Motor neuron (in vitro differentiated cells): ENCODE results near the gene EGFLAM. TPM values are rescaled to one million over a fixed set of nuclear protein-coding genes. Genes with fewer than 3 reads are reported as not detected.
"Not testable (repeated sequence)": the region's sequence is repeated elsewhere in the genome, so short reads cannot be mapped to it uniquely, and the experiment has no call there.

Source experiments
- ATAC-seq, 8 experiments: fragments of 200-7000 bp; cut with Tn5 transposase; replicated peaks in 6 of 8; 2 replicates each; pipeline ENCODE4 v1.8.0; 2021; ENCODE audit warnings: mild to moderate bottlenecking in 8 of 8, moderate library complexity in 8 of 8
- H3K27ac ChIP-seq, 2 donors: fragments of 250-450 bp; sonication (Bioruptor Pico); 2 replicates each; pipeline ENCODE4 v1.9.0; 2021; ENCODE audit warnings: antibody characterized with exemption in 2 of 2, mild to moderate bottlenecking in 2 of 2, moderate library complexity in 1 of 2
- H3K4me1 ChIP-seq, 2 donors: fragments of 250-450 bp; sonication (Bioruptor Pico); replicated peaks in 1 of 2; 2 replicates each; pipeline ENCODE4 v1.6.1; 2021; ENCODE audit warnings: antibody characterized with exemption in 2 of 2, mild to moderate bottlenecking in 2 of 2, moderate library complexity in 1 of 2
- H3K4me3 ChIP-seq, 5 donors: fragments of 250-450 bp; sonication (Bioruptor Pico); 2 replicates each; pipeline ENCODE4 v1.9.0; 2021; ENCODE audit warnings: antibody characterized with exemption in 5 of 5, mild to moderate bottlenecking in 5 of 5, moderate library complexity in 4 of 5
- WGBS, 10 experiments: fragments of 450-650 bp; shearing (Covaris generic); methylation state at CpG; one replicate each; pipeline ENCODE4 v1.0.0; 2022; 5-methylcytosine and 5-hydroxymethylcytosine counted together
- in situ Hi-C, 9 experiments: fragments of 400-800 bp; cut with MboI; loops; one replicate each; pipeline ENCODE4 v1.15.0; 2021; ENCODE audit warnings: low sequenced_read_pairs in 9 of 9, low pct_unique_long_range_greater_than_20kb in 2 of 9; ENCODE audit not compliant: unreplicated experiment in 9 of 9
- total RNA-seq, 8 experiments: library from RNA; unstranded; fragments of 300-600 nt; gene quantifications; 2 replicates each; pipeline versions ENCODE4 v1.2.3 to v1.2.4, GENCODE V29; 2022

Gene EGFLAM
- total RNA-seq, 8 experiments from 2014 or later = 0.65 to 30.2 (median 1.6) TPM

GRCh38 chr5:38400365-38400764 lies 142.0 kb downstream of the EGFLAM start:
- in situ Hi-C loops = loop anchor here in 1 of 9 experiments (25.0 kb wide), 1 partner anchor 188 kb away; no protein-coding TSS in a partner anchor
- Histone ChIP-seq H3K4me1 (no peaks in the 10 kb centered on the region), H3K27ac (no peak overlapping the region), H3K4me3 (no peak overlapping the region)
- ATAC-seq = no peak
- WGBS, 10 experiments = 38 to 100% (median 87%) methylated on average over 1 to 2 of the region's 2 CpGs; no CpG with 5 or more reads in 2 of the 10 experiments

DNA sequence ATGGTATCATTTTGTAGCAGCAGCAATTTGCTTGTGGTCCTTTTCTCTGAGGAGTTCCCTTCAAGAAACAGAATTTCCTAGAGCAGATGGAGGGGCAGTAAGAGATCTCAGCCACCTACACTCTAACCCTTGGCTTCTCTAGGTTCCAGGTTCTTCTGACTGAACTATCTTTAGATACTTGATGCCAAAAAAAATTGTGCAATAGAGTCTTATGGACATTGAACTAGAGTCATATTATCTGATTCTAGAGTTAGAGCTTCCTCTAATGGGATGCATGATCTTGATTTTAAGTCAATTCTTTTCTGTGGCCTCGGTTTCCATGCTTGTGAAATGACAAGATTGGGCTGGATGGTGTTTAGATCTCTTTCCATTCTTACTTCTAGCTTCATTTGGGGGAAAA lies 142.8 kb downstream of the EGFLAM start:
- in situ Hi-C loops = loop anchor here in 1 of 9 experiments (25.0 kb wide), 1 partner anchor 189 kb away; no protein-coding TSS in a partner anchor
- H3K27ac ChIP-seq = no peak overlapping the region
- no peak overlapping the region for H3K4me3 ChIP-seq
- no peak for ATAC-seq
- 20 to 64% (median 29%) methylated on average over 1 of the region's 1 CpG; no CpG with 5 or more reads in 5 of the 10 experiments for WGBS, 10 experiments
- no peaks in the 10 kb centered on the region for H3K4me1 ChIP-seq

GRCh38 chr5:38403406-38403805 lies 145.0 kb downstream of the EGFLAM start:
- Histone ChIP-seq H3K4me1 (no peaks in the 10 kb centered on the region), H3K4me3 (no peak overlapping the region), H3K27ac (no peak overlapping the region)
- in situ Hi-C loops = loop anchor here in 1 of 9 experiments (25.0 kb wide), 1 partner anchor 191 kb away; no protein-coding TSS in a partner anchor
- peak; percentile 36 to 90 (median 70) for ATAC-seq
- 0 to 92% (median 51%) methylated on average over 2 to 5 of the region's 5 CpGs; no CpG with 5 or more reads in 2 of the 10 experiments for WGBS, 10 experiments

DNA sequence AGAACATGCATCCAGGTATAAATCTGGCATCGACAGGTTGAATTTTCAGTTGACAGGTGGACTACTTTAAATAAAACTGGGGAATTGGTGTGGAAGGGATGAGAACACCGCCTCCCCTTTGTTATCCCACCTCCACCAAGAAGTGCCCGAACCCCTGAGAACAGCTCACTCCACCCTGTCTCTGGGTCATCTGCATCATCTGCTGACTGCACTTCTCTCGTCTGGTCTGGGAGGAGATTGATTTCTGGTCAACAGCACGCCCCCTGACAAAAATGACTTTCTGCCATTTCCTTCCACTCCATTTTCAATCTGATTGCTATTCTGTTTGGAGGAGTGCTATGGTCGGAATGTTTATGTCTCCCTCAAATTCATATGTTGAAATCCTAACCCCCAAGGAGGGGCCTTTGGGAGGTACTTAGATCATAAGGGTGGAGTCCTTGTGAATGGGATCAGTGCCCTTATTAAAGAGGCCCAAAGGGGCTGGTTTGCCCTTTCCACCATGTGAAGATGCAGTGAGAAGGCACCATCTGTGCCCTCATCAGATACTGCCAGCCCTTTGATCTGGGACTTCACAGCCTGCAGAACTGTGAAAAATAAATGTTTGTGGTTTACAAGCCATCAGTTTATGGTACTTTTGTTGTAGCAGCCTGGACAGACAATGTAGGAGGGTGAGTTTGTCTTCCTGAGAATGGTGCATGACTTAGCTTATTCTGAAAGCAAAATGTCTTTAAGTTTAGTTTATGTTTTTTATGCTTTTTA lies 145.7 kb downstream of the EGFLAM start:
- WGBS, 10 experiments = 33 to 100% (median 72%) methylated on average over 1 to 5 of the region's 6 CpGs; no CpG with 5 or more reads in 2 of the 10 experiments
- ATAC-seq = peak in 2 of 8 experiments; percentile 66 to 84
- Histone ChIP-seq H3K4me1 (no peaks in the 10 kb centered on the region), H3K27ac (no peak overlapping the region), H3K4me3 (no peak overlapping the region)
- in situ Hi-C loops = loop anchor here in 1 of 9 experiments (25.0 kb wide), 1 partner anchor 192 kb away; no protein-coding TSS in a partner anchor

DNA sequence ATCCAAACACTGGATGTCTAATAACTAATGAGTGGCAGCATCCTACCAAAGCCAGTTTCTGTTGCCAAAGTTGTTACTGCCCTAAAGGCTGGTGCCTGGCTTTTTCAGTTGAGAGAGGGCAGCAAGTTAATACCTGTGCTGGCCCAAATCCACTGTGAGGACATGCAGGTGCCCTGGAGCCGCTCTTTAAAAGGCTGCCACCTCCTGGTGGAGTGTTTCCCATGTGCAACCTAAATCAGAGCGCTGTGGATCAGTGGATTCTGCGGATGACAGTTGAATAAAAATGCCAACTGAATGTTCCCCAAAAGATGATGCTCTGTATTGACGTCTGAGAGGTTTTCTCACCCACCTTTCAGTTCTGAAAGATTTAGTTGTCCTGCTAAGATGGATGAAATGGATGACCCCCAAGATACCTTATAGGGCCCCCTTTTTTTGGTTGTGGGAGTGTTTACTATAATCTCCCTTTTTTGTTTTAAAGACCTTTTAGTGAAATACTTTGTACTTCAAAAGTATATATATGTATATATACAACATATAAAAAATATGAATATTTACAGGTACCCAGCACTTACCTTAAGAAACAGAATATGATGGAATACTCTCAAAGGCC lies 146.4 kb downstream of the EGFLAM start:
- ATAC-seq = peak in 1 of 8 experiments; percentile 44
- Histone ChIP-seq H3K4me3 (no peak overlapping the region), H3K27ac (no peak overlapping the region), H3K4me1 (no peaks in the 10 kb centered on the region)
- WGBS, 10 experiments = 20 to 90% (median 52%) methylated on average over 2 to 3 of the region's 4 CpGs; no CpG with 5 or more reads in 2 of the 10 experiments
- in situ Hi-C loops = loop anchor here in 1 of 9 experiments (25.0 kb wide), 1 partner anchor 192 kb away; no protein-coding TSS in a partner anchor

GRCh38 chr5:38408446-38409198 lies 150.3 kb downstream of the EGFLAM start:
- WGBS, 10 experiments = 0 to 97% (median 80%) methylated on average over 1 to 8 of the region's 9 CpGs
- no peak for ATAC-seq
- no peak overlapping the region for H3K4me3 ChIP-seq
- in situ Hi-C loops = loop anchor here in 1 of 9 experiments (25.0 kb wide), 1 partner anchor 196 kb away; no protein-coding TSS in a partner anchor
- no peak overlapping the region for H3K27ac ChIP-seq
- no peaks in the 10 kb centered on the region for H3K4me1 ChIP-seq

- no peak overlapping the region for H3K27ac ChIP-seq
- no peak for ATAC-seq
- in situ Hi-C loops = loop anchor here in 1 of 9 experiments (25.0 kb wide), 1 partner anchor 198 kb away; no protein-coding TSS in a partner anchor
- H3K4me3 ChIP-seq = no peak overlapping the region
- WGBS, 10 experiments = 50 to 100% (median 70%) methylated on average over 1 to 6 of the region's 7 CpGs; no CpG with 5 or more reads in 2 of the 10 experiments
- no peaks in the 10 kb centered on the region for H3K4me1 ChIP-seq
Observed at GRCh38 chr5:38410304-38410990, 152.1 kb downstream of the EGFLAM start.

DNA sequence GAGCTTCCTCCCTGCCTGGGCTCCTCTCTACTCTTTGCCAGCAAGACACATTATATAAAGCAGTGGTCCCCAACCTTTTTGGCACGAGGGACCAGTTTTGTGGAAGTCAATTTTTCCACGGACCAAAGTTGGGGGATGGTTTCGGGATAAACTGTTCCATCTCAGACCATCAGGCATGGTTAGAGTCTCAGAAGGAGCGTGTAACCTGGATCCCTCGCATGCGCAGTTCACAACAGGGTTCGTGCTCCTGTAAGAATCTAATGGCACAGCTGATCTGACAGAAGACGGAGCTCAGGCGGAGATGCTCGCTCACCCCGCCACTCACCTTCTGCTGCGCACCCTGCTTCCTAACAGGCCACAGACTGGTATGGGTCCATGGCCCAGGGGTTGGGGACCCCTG lies 155.3 kb downstream of the EGFLAM start:
- in situ Hi-C loops = loop anchor here in 1 of 9 experiments (25.0 kb wide), 1 partner anchor 201 kb away; no protein-coding TSS in a partner anchor
- Histone ChIP-seq H3K4me3 (no peak overlapping the region), H3K27ac (no peak overlapping the region), H3K4me1 (no peaks in the 10 kb centered on the region)
- ATAC-seq = no peak
- 58 to 100% (median 92%) methylated on average over 2 to 9 of the region's 12 CpGs; no CpG with 5 or more reads in 1 of the 10 experiments for WGBS, 10 experiments

GRCh38 chr5:38414348-38414747 lies 156.0 kb downstream of the EGFLAM start:
- no peak overlapping the region for H3K4me3 ChIP-seq
- peak in 5 of 8 experiments; percentile 35 to 94 (median 72) for ATAC-seq
- no peak overlapping the region for H3K27ac ChIP-seq
- 0 to 100% (median 78%) methylated on average over 1 to 3 of the region's 4 CpGs for WGBS, 10 experiments
- no peaks in the 10 kb centered on the region for H3K4me1 ChIP-seq
- in situ Hi-C loops = loop anchor here in 1 of 9 experiments (25.0 kb wide), 1 partner anchor 202 kb away; no protein-coding TSS in a partner anchor

- 21 to 84% (median 79%) methylated on average over 1 to 5 of the region's 5 CpGs; no CpG with 5 or more reads in 4 of the 10 experiments for WGBS, 10 experiments
- H3K4me1 ChIP-seq, H3K27ac ChIP-seq, H3K4me3 ChIP-seq: not testable (repeated sequence)
- peak in 1 of 8 experiments; percentile 14 for ATAC-seq
- in situ Hi-C loops = loop anchor here in 1 of 9 experiments (25.0 kb wide), 1 partner anchor 203 kb away; no protein-coding TSS in a partner anchor
Observed at GRCh38 chr5:38415772-38416171, 157.4 kb downstream of the EGFLAM start.

DNA sequence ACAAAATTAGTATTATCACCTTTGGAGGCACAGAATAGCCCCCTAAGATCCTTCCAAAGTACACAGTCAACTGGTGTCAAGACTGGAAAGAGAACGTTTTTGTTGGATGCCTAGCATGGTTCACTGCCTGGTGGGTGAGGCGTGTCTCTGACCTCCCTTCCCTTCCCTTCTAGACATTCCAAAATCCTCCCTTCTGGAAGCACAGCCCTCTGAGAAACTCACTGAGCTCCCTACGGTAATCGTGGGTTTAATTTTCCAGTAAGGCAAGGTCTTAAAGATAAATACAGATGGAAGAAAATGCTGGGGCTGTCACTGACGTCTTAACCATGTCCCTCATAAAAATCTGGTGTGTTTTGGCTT lies 159.3 kb downstream of the EGFLAM start:
- no peak overlapping the region for H3K4me3 ChIP-seq
- H3K27ac ChIP-seq = no peak overlapping the region
- in situ Hi-C loops = loop anchor here in 1 of 9 experiments (25.0 kb wide), 1 partner anchor 205 kb away; no protein-coding TSS in a partner anchor
- H3K4me1 ChIP-seq = no peaks in the 10 kb centered on the region
- 11 to 93% (median 58%) methylated on average over 2 to 5 of the region's 5 CpGs; no CpG with 5 or more reads in 3 of the 10 experiments for WGBS, 10 experiments
- ATAC-seq = no peak

DNA sequence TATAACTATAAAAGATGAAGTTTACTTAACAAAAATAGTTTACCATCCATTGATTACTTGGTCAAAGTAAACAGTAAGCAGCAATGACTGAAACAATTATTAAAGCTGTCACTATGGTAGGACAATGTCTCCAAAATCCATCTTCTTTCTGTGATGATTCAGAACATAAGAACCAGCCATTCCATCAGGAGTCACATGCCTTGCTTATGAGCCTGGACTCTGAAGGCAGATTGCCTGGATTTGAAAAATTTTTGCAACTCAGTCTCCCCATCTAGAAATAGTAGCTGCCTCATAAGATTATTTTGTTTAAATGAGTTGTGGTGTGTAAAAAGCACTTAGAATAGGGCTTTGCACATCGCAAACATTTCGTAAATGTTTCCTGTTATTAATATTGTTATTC lies 161.9 kb downstream of the EGFLAM start:
- no peak for ATAC-seq
- no peak overlapping the region for H3K27ac ChIP-seq
- 90 to 100% (median 100%) methylated on average over 1 to 2 of the region's 2 CpGs; no CpG with 5 or more reads in 2 of the 10 experiments for WGBS, 10 experiments
- in situ Hi-C loops = loop anchor here in 1 of 9 experiments (25.0 kb wide), 1 partner anchor 208 kb away; no protein-coding TSS in a partner anchor
- H3K4me1 ChIP-seq = peaks cover 7 to 21% of the 10 kb centered on the region in 2 donors
- H3K4me3 ChIP-seq = no peak overlapping the region
